ENCODE measurements around the gene ENTPD6. TPM values are rescaled to one million over a fixed set of nuclear protein-coding genes. Genes with fewer than 3 reads are reported as not detected.

ENTPD6 gene
- 100 to 1,000 TPM in 3 of 4 donors, 10 to 100 TPM in 1; 84.1 to 242 (median 140) TPM for polyA plus RNA-seq
- long read RNA-seq, donor 1, transcript ENTPD6-203 (15 exons, 2,750 nt): major isoform, 5 of 40 reads
- long read RNA-seq, donor 1, transcript ENTPD6-201 (14 exons, 2,708 nt): major isoform, 5 of 40 reads
- long read RNA-seq, donor 1, partial matches to known transcripts: 21 of 40 reads
- long read RNA-seq, donor 1, other reads (novel, unspliced or antisense): 0 of 40 reads
- long read RNA-seq, donor 2, partial matches to known transcripts: 0 of 6 reads
- long read RNA-seq, donor 2, other reads (novel, unspliced or antisense): 0 of 6 reads
- long read RNA-seq, donor 3, partial matches to known transcripts: 17 of 20 reads
- long read RNA-seq, donor 3, other reads (novel, unspliced or antisense): 0 of 20 reads
- long read RNA-seq, donor 4: 0 reads
- long read RNA-seq, donor 5, partial matches to known transcripts: 0 of 1 reads
- long read RNA-seq, donor 5, other reads (novel, unspliced or antisense): 0 of 1 reads
- long read RNA-seq, donor 6, partial matches to known transcripts: 0 of 5 reads
- long read RNA-seq, donor 6, other reads (novel, unspliced or antisense): 0 of 5 reads
- long read RNA-seq, donor 7, transcript ENTPD6-201 (14 exons, 2,708 nt): major isoform, 6 of 11 reads
- long read RNA-seq, donor 7, partial matches to known transcripts: 0 of 11 reads
- long read RNA-seq, donor 7, other reads (novel, unspliced or antisense): 0 of 11 reads
- long read RNA-seq, donor 8, partial matches to known transcripts: 0 of 1 reads
- long read RNA-seq, donor 8, other reads (novel, unspliced or antisense): 0 of 1 reads
- long read RNA-seq, donor 9: 0 reads
- long read RNA-seq, donor 10, partial matches to known transcripts: 6 of 14 reads
- long read RNA-seq, donor 10, other reads (novel, unspliced or antisense): 0 of 14 reads

- H3K4me3 ChIP-seq (ENCODE audit: low read depth in 1 of 3, low read length in 3 of 3): peak within 1 kb of the TSS; percentile 52 to 98 (median 85)
- 6 to 12% (median 6%) methylated on average over 35 to 75 of the region's 75 CpGs for WGBS, 3 donors
- peak; percentile 92 to 96 for DNase-seq
- peaks cover 0 to 13% (median 0%) of the 10 kb centered on the region in 3 donors for H3K36me3 ChIP-seq (ENCODE audit: control insufficient read depth in 3 of 3, insufficient read depth in 2 of 3, low read depth in 1 of 3, low read length in 3 of 3)
- H3K27me3 ChIP-seq (ENCODE audit: control insufficient read depth in 3 of 3, insufficient read depth in 3 of 3, low read length in 3 of 3): no peaks in the 10 kb centered on the region
- H3K4me1 ChIP-seq (ENCODE audit: control insufficient read depth in 3 of 3, insufficient read depth in 2 of 3, low read depth in 1 of 3, low read length in 2 of 3): peaks cover 0 to 7% (median 3%) of the 10 kb centered on the region in 3 donors
- no peak for FAIRE-seq
- H3K9me3 ChIP-seq (ENCODE audit: control insufficient read depth in 2 of 2, insufficient read depth in 1 of 2, low read depth in 1 of 2, low read length in 1 of 2): no peaks in the 10 kb centered on the region
- peak within 1 kb of the TSS; percentile 92 to 97 (median 93) for H3K27ac ChIP-seq (ENCODE audit: low read depth in 1 of 3, low read length in 2 of 3)
These were observed at the start of gene ENTPD6 for GRCh38 chr20:25195014-25195961. ENTPD6 (plus strand) TSS chr20:25195712; CDS start chr20:25206537, 10,825 bp downstream.

- WGBS, 3 donors: 87 to 93% (median 88%) methylated on average over 8 of the region's 8 CpGs
- FAIRE-seq (no peak), DNase-seq (no peak)
- no peaks in the 10 kb centered on the region for H3K4me1 ChIP-seq (ENCODE audit: control insufficient read depth in 3 of 3, insufficient read depth in 2 of 3, low read depth in 1 of 3, low read length in 2 of 3)
- H3K9me3 ChIP-seq (ENCODE audit: control insufficient read depth in 2 of 2, insufficient read depth in 1 of 2, low read depth in 1 of 2, low read length in 1 of 2): no peaks in the 10 kb centered on the region
- peaks cover 0 to 42% (median 14%) of the 10 kb centered on the region in 3 donors for H3K27me3 ChIP-seq (ENCODE audit: control insufficient read depth in 3 of 3, insufficient read depth in 3 of 3, low read length in 3 of 3)
- no peaks in the 10 kb centered on the region for H3K36me3 ChIP-seq (ENCODE audit: control insufficient read depth in 3 of 3, insufficient read depth in 2 of 3, low read depth in 1 of 3, low read length in 3 of 3)
- no peak overlapping the region for H3K4me3 ChIP-seq (ENCODE audit: low read depth in 1 of 3, low read length in 3 of 3)
- H3K27ac ChIP-seq (ENCODE audit: low read depth in 1 of 3, low read length in 2 of 3): no peak overlapping the region
These were observed 48.5 kb upstream of the ENTPD6 start for GRCh38 chr20:25146976-25147375.

GRCh38 chr20:25147716-25148115 is 47.8 kb upstream of the ENTPD6 start:
- 72 to 82% (median 81%) methylated on average over 14 to 15 of the region's 15 CpGs for WGBS, 3 donors
- Histone ChIP-seq H3K27ac (ENCODE audit: low read depth in 1 of 3, low read length in 2 of 3) (no peak overlapping the region), H3K9me3 (ENCODE audit: control insufficient read depth in 2 of 2, insufficient read depth in 1 of 2, low read depth in 1 of 2, low read length in 1 of 2) (no peaks in the 10 kb centered on the region), H3K36me3 (ENCODE audit: control insufficient read depth in 3 of 3, insufficient read depth in 2 of 3, low read depth in 1 of 3, low read length in 3 of 3) (no peaks in the 10 kb centered on the region), H3K4me1 (ENCODE audit: control insufficient read depth in 3 of 3, insufficient read depth in 2 of 3, low read depth in 1 of 3, low read length in 2 of 3) (no peaks in the 10 kb centered on the region), H3K4me3 (ENCODE audit: low read depth in 1 of 3, low read length in 3 of 3) (no peak overlapping the region), H3K27me3 (ENCODE audit: control insufficient read depth in 3 of 3, insufficient read depth in 3 of 3, low read length in 3 of 3) (peaks cover 0 to 42% (median 14%) of the 10 kb centered on the region in 3 donors)
- FAIRE-seq: no peak
- no peak for DNase-seq

- Histone ChIP-seq H3K27ac (ENCODE audit: low read depth in 1 of 3, low read length in 2 of 3) (no peak overlapping the region), H3K4me3 (ENCODE audit: low read depth in 1 of 3, low read length in 3 of 3) (peak overlapping the region in 2 of 3 donors; percentile 10 to 17), H3K4me1 (ENCODE audit: control insufficient read depth in 3 of 3, insufficient read depth in 2 of 3, low read depth in 1 of 3, low read length in 2 of 3) (no peaks in the 10 kb centered on the region), H3K36me3 (ENCODE audit: control insufficient read depth in 3 of 3, insufficient read depth in 2 of 3, low read depth in 1 of 3, low read length in 3 of 3) (no peaks in the 10 kb centered on the region), H3K27me3 (ENCODE audit: control insufficient read depth in 3 of 3, insufficient read depth in 3 of 3, low read length in 3 of 3) (peaks cover 0 to 42% (median 14%) of the 10 kb centered on the region in 3 donors), H3K9me3 (ENCODE audit: control insufficient read depth in 2 of 2, insufficient read depth in 1 of 2, low read depth in 1 of 2, low read length in 1 of 2) (no peaks in the 10 kb centered on the region)
- 5 to 10% (median 7%) methylated on average over 55 to 61 of the region's 61 CpGs for WGBS, 3 donors
- FAIRE-seq: no peak
- peak; percentile 10 to 54 for DNase-seq
These were observed 47.1 kb upstream of the ENTPD6 start for GRCh38 chr20:25148181-25148981.

GRCh38 chr20:25148982-25149846 is 46.3 kb upstream of the ENTPD6 start:
- 69 to 77% (median 74%) methylated on average over 17 of the region's 17 CpGs for WGBS, 3 donors
- Histone ChIP-seq H3K4me1 (ENCODE audit: control insufficient read depth in 3 of 3, insufficient read depth in 2 of 3, low read depth in 1 of 3, low read length in 2 of 3) (no peaks in the 10 kb centered on the region), H3K9me3 (ENCODE audit: control insufficient read depth in 2 of 2, insufficient read depth in 1 of 2, low read depth in 1 of 2, low read length in 1 of 2) (no peaks in the 10 kb centered on the region), H3K36me3 (ENCODE audit: control insufficient read depth in 3 of 3, insufficient read depth in 2 of 3, low read depth in 1 of 3, low read length in 3 of 3) (no peaks in the 10 kb centered on the region), H3K27ac (ENCODE audit: low read depth in 1 of 3, low read length in 2 of 3) (no peak overlapping the region), H3K4me3 (ENCODE audit: low read depth in 1 of 3, low read length in 3 of 3) (no peak overlapping the region), H3K27me3 (ENCODE audit: control insufficient read depth in 3 of 3, insufficient read depth in 3 of 3, low read length in 3 of 3) (peaks cover 0 to 42% (median 14%) of the 10 kb centered on the region in 3 donors)
- FAIRE-seq: no peak
- DNase-seq: no peak

GRCh38 chr20:25150016-25150415 is 45.5 kb upstream of the ENTPD6 start:
- Histone ChIP-seq H3K27ac (ENCODE audit: low read depth in 1 of 3, low read length in 2 of 3) (no peak overlapping the region), H3K9me3 (ENCODE audit: control insufficient read depth in 2 of 2, insufficient read depth in 1 of 2, low read depth in 1 of 2, low read length in 1 of 2) (no peaks in the 10 kb centered on the region), H3K4me1 (ENCODE audit: control insufficient read depth in 3 of 3, insufficient read depth in 2 of 3, low read depth in 1 of 3, low read length in 2 of 3) (no peaks in the 10 kb centered on the region), H3K4me3 (ENCODE audit: low read depth in 1 of 3, low read length in 3 of 3) (no peak overlapping the region), H3K36me3 (ENCODE audit: control insufficient read depth in 3 of 3, insufficient read depth in 2 of 3, low read depth in 1 of 3, low read length in 3 of 3) (no peaks in the 10 kb centered on the region), H3K27me3 (ENCODE audit: control insufficient read depth in 3 of 3, insufficient read depth in 3 of 3, low read length in 3 of 3) (peaks cover 0 to 38% (median 14%) of the 10 kb centered on the region in 3 donors)
- FAIRE-seq: no peak
- DNase-seq: no peak
- 76 to 92% (median 85%) methylated on average over 6 of the region's 6 CpGs for WGBS, 3 donors

GRCh38 chr20:25158043-25158442 is 37.5 kb upstream of the ENTPD6 start:
- no peak for DNase-seq
- Histone ChIP-seq H3K9me3 (ENCODE audit: control insufficient read depth in 2 of 2, insufficient read depth in 1 of 2, low read depth in 1 of 2, low read length in 1 of 2) (no peaks in the 10 kb centered on the region), H3K36me3 (ENCODE audit: control insufficient read depth in 3 of 3, insufficient read depth in 2 of 3, low read depth in 1 of 3, low read length in 3 of 3) (no peaks in the 10 kb centered on the region), H3K4me3 (ENCODE audit: low read depth in 1 of 3, low read length in 3 of 3) (no peak overlapping the region), H3K4me1 (ENCODE audit: control insufficient read depth in 3 of 3, insufficient read depth in 2 of 3, low read depth in 1 of 3, low read length in 2 of 3) (no peaks in the 10 kb centered on the region), H3K27me3 (ENCODE audit: control insufficient read depth in 3 of 3, insufficient read depth in 3 of 3, low read length in 3 of 3) (peaks cover 0 to 3% (median 0%) of the 10 kb centered on the region in 3 donors), H3K27ac (ENCODE audit: low read depth in 1 of 3, low read length in 2 of 3) (no peak overlapping the region)
- 80 to 100% (median 88%) methylated on average over 1 of the region's 1 CpG for WGBS, 3 donors
- FAIRE-seq: no peak
